SIG-M5 (cell line): ENCODE measurements around the gene NYAP2.

Experiments used
- DNase-seq: peaks from one replicate; lab custom pipeline; 2025; lab: John Stamatoyannopoulos, UW

The NYAP2 gene

GRCh38 chr2:225399504-225399903 is at the start of gene NYAP2:
NYAP2 (plus strand) TSS chr2:225399710; CDS start chr2:225408881, 9,171 bp downstream.
- DNase-seq = no peak

GRCh38 chr2:225353579-225354085 is 45.9 kb upstream of the NYAP2 start:
- no peak for DNase-seq

GRCh38 chr2:225354281-225354774 is 45.2 kb upstream of the NYAP2 start:
- DNase-seq = no peak

- no peak for DNase-seq
Observed at GRCh38 chr2:225355788-225356187, 43.7 kb upstream of the NYAP2 start.

- DNase-seq = no peak
Observed at GRCh38 chr2:225366731-225367130, 32.8 kb upstream of the NYAP2 start.

GRCh38 chr2:225367482-225367881 is 32.0 kb upstream of the NYAP2 start:
- no peak for DNase-seq

- DNase-seq = no peak
Observed at GRCh38 chr2:225378984-225379383, 20.5 kb upstream of the NYAP2 start.

GRCh38 chr2:225379856-225380255 is 19.7 kb upstream of the NYAP2 start:
- no peak for DNase-seq

- DNase-seq = no peak
Observed at GRCh38 chr2:225381609-225382008, 17.9 kb upstream of the NYAP2 start.

GRCh38 chr2:225398372-225398771 is 1.1 kb upstream of the NYAP2 start:
- no peak for DNase-seq

GRCh38 chr2:225400060-225400511 is 576 bp downstream of the NYAP2 start:
- no peak for DNase-seq

- DNase-seq = no peak
Observed at GRCh38 chr2:225400546-225401400, 1.3 kb downstream of the NYAP2 start.

GRCh38 chr2:225402210-225402776 is 2.8 kb downstream of the NYAP2 start:
- DNase-seq = no peak

- no peak for DNase-seq
Observed at GRCh38 chr2:225411452-225411851, 11.9 kb downstream of the NYAP2 start.

GRCh38 chr2:225413786-225414185 is 14.3 kb downstream of the NYAP2 start:
- DNase-seq = no peak

- DNase-seq = no peak
Observed at GRCh38 chr2:225414902-225415301, 15.4 kb downstream of the NYAP2 start.

GRCh38 chr2:225415341-225415740 is 15.8 kb downstream of the NYAP2 start:
- DNase-seq = no peak

- no peak for DNase-seq
Observed at GRCh38 chr2:225415792-225416191, 16.3 kb downstream of the NYAP2 start.

GRCh38 chr2:225416616-225417367 is 17.3 kb downstream of the NYAP2 start:
- DNase-seq = no peak

GRCh38 chr2:225419033-225419432 is 19.5 kb downstream of the NYAP2 start:
- no peak for DNase-seq

GRCh38 chr2:225422145-225422544 is 22.6 kb downstream of the NYAP2 start:
- DNase-seq = no peak

- no peak for DNase-seq
Observed at GRCh38 chr2:225425284-225425683, 25.8 kb downstream of the NYAP2 start.
